Endometrium (tissue), 2 donors: Measurements from ENCODE around the gene GNB1L.

Experiments used
- FAIRE-seq: peaks from 2 replicates; lab custom pipeline; 2012; peaks lifted over from hg19 to GRCh38; lab: Jason Lieb, UNC
- donor health status: control.
- donor health status: control.

The GNB1L gene

DNA sequence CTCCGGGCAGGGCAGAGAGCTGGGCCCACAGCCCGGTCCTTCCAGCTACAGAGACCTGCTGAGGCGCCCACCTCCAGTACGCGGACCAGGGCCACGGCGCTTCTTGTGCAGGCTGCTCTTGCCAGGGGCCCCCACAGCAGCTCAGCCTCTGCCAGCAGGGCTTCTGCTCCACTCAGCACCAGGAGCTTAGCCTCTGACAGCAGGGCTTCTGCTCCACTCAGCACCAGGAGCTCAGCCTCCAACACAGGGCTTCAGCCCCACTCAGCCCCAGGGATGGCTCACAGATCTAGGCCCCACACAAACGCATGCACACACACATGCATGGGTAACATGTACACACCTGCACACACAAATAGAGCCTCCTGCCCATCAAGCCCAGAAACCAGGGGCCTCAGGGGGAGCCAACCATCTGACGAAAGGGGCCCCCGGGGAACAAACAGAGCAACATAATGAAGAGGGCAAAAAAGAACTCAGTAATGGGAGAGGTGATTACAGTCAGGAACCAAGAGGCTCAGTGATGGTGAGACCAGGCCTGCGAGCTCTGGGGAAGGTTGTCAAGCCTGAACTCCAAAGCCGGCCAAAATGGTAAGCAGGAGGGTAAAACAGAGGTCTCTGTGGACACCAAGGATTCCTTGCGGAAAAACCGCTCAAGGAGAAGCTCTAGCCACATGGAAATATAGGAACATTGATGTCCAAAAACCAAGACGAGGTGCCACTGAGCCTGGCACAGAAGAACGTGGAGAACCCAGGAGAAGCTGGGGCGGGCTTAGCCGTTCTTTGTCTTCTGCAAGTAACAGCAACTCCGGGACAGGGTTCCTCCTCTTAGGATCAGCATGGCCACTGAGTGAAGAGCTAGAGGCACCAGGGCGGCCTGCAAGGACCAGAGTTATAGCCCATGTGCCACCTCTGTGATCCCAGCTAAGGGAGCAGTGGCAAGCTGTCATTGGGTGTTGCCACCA, 46.5 kb downstream of the GNB1L start:
- FAIRE-seq = no peak

DNA sequence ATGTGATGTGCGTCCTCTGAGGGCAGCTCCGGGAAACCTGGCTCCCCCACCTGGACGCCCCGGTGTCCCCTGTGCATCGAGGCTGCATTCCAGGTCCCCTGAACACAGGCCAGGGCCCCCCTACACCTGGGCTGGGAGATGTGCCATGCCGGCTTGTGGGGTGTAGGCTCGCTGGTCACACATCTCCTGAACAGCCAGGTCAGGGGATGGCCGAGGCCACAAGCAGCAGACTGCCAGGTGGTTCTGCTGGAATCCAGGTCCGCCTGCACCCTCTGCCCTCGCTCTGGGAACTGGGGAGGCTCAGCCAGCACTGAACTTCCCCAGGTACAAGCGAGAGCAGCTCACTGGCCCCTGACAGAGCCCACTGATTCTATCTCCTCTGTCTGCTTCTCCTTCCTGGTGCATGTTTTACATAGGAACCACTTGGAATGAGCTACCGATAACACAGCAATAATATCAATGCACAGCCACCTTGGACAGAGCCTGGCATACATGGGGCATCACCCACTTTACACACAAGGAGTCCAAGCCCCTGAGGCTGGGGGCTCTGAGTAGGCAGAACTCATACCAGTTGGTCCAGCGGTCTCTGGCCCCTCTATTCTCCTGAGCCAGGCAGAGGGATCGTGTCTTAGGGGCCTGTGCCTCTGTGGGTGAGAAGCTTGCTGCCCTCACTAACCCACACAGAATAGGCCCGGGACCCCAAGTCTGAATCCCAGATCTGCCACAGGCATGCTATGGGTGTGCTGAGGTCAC, 47.3 kb downstream of the GNB1L start:
- no peak for FAIRE-seq

DNA sequence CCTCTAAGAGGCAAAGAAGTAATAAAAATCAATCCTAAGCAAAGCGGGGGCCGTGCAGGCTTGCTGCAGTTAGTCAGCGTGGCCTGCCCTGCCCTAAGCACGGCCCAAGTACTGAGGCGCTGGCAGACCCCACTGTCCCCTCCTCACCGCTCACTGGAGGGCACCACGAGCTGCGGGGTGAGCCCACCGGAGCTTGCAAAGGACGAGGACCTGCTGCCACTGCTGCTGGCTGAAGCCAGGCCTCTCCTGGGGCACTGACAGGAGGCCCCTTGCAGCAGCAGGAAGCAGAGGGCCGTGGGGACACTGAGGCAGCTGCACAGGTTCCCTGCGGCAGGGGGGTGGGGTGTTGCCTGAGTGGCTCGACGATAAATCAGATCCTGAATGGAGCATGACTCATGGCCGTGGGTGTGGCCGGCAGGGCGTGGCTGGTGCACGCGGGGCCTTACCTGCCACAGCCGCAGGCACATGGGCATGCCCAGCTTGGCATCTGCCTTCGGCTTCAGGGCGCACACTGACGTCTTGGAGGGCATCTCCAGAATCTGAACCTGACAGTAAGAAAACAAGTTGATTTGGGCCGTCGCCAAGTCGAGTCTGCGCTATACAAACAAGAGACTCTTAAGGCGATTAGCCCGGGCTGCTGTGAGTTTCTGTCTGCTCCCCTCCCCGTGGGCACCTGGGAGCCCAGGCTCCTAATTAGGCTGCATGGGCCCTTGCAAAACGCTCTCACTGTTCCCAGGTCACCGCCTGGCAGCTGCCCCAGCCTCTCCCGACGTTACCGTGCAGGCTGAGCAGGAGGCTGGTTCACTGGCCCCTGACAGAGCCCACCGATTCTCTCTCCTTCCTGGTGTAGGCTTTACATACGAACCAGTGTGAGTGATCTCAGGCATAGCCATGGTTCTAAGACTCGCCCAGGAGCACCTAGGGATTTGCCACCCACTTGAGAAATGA, 48.2 kb downstream of the GNB1L start:
- no peak for FAIRE-seq

DNA sequence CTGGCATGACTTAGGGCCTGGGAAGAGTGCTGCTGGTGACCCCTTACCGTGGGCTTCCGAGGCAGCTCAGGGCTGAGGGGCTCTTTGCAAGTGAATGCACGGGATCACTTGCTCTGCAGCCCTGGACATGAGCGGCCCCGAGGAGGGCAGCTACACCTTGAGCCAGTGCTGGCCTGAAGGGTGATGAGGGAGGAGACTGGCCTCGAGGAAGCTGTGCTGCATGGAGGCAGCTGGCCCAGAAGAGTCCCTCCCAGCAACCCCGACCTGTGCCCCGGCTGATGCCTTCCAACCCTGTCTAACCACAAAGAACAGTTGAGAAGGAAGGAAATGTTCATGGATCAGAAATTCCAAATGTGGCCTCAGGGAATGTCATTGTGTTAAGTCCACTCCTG, 48.9 kb downstream of the GNB1L start:
- FAIRE-seq = no peak

DNA sequence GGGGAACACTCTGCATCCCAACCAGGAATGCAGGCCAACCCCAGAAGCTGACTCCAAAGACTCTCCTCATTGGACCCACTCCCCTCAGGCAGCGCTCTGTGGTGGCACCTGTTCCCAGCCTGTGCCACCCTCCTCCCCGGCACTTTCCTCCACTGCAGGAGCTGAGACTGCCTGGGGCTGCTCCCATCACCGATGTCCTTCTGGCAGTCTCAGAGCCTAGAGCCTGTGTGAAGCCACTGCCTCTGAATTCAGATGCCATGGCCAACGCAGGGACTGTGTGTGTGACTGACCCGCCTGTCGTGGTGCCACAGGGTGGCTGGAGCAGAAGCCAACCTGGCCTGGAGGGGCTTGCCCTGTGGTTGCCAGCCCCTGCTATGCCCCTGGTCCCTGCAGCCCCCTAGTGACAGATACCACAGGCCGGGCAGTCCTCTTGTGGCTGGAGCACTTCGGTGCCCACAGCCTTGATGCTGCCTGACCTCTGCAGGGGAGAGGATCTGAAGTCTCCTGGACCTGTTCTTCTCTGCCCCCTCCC, 50.9 kb downstream of the GNB1L start:
- no peak for FAIRE-seq

DNA sequence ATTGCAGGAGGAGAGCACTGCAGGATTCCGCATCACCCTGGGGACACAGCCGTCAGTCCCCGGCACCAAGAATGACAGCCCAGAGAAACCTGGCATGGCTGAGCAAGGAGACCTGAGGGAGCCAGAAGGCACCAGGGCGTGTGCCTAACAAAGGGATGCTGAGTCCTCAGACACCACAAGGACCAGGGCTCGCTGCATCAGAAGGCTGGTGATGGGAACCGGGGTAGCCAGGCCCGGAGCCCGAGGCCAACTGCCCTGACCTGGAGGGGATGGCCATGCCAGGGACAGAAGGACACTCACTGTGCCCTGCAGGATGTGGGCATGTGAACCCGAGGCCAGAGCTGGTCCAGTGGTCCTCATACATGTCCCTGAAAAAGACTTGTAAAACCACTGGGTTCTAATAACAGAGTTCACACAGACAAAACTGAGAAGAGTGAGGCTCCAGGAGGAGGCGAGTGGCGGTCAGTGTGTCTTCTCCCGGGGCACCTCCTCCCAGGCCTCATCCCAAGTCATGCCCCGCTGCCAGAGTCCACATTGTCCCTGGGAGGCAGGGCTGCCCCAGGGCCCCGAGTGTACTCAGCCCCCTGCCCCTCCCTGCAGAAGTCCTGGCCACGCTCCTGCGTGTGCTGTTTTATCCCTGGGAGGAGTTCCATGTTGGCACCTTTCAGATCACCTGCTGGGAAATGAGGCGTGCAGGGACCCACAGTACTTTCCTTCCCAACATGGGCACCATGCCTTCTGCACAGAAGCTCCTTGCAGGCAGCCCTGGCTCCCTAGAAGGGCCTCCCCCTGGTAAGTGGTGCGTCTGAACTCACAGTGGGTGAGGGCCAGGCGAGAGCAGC, 51.6 kb downstream of the GNB1L start:
- no peak for FAIRE-seq

DNA sequence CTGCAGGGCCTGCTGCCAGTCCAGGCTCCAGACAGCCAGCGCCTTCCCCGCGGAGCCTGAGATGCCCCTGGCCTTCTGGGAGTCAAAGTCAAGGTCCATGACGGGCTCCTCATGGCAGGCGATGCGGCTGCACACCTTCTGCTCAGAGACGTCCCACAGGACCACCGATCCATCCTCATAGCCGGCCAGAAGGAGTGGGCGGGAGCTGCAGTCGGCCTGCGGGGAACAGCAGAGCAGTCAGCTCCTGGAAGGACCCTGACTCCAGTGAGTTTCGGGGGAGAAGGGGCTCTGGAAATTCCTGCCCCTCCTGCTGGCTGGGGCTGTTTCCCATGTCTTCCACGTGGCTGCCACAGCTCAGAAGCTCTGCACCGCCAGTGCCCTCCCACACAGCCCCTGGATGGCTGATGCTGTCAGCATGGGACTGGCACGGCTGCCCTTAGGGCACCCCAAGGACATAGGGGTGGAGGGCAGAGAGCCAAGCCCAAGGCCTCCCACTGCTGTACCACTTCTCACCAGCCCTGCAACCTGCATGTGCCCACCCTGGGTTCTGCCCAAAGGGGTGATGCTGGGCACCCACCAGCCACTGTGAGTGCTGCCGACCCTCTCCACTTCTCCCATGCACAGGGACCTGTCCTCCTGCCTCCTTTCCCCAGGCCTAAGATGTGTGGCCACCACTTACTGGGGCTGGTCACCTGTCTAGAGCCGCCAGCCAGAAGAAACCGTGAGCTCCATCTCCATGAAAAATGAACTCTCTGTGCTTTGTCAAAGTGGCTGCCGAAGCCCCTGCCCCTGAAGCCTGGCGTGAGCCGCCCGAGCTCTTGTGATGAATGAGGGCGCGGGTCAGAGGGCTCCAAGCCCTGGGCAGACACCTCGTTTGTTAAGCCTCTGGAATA, 52.4 kb downstream of the GNB1L start:
- FAIRE-seq = no peak

DNA sequence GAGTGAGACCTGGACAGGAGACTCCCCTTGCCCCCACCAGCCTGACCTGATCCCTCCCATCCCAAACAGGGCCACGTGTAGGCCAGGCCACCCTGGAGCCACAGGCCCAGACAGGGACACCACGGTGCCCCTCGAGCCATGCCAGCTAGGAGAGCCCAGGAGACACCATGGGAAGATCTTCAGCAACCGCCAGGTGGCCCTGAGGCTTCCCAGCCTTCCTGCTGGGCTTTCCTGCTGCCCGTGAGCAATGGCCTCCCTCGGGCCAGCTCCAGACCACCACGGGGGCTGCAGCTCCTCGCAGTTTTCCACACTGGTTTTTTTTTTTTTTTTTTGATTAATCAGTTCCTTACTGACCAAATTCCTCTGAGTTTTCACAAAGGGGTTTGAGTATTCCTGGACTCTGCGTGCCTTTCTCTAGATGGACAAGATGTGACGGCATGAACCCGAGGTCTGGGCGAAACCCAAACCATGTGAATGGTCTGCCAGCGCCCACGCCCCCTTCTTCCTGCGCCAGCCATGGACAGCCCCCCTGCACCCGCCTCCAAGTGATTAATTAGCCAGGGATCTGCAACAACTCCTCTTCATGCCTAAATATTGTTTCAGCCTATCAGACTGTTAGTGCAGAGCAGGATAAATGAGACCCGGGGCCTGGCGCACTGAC, 53.2 kb downstream of the GNB1L start:
- no peak for FAIRE-seq

DNA sequence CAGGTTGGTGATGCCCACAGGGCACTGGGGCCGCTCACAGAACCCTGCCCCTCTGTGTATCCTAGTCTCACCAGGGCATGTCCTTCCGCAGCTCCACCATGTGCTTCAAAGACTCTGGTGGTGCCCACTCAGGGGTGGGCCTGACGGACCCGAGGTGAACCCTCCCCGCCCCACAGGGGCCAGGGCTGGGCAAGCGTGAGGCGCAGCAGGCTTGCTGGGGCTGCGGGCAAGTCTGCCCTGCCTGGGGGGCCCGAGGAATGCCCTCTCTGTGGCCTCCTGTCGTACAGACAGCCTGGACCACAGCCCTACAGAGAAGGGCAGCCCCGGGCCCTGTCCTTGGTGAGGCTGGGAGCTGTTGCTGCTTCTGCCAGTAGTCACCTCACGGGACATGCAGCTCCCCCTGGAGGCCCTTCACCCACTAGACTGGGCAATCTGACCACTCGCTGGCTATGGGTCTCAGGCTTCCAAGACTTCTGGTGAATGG, 53.9 kb downstream of the GNB1L start:
- FAIRE-seq = no peak

DNA sequence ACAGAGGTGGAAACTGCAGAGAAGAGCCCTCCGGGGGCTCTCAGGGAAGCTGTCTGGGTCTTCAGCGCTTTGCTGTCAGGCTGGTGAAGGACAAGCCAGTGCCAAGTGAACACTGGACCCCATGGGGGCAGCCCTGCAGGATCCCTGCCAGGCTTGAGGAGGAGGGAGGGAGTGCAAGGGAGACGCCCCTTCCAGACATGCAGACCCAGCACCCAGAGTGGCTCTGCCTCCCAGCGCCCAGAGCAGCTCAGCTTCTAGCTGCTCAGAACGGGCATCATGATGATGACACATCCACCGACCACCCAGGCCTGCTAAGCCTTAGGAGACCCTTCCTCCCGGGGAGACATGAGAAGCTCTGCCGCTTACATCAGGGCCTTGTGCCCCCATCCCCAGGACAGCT, 54.4 kb downstream of the GNB1L start:
- no peak for FAIRE-seq

DNA sequence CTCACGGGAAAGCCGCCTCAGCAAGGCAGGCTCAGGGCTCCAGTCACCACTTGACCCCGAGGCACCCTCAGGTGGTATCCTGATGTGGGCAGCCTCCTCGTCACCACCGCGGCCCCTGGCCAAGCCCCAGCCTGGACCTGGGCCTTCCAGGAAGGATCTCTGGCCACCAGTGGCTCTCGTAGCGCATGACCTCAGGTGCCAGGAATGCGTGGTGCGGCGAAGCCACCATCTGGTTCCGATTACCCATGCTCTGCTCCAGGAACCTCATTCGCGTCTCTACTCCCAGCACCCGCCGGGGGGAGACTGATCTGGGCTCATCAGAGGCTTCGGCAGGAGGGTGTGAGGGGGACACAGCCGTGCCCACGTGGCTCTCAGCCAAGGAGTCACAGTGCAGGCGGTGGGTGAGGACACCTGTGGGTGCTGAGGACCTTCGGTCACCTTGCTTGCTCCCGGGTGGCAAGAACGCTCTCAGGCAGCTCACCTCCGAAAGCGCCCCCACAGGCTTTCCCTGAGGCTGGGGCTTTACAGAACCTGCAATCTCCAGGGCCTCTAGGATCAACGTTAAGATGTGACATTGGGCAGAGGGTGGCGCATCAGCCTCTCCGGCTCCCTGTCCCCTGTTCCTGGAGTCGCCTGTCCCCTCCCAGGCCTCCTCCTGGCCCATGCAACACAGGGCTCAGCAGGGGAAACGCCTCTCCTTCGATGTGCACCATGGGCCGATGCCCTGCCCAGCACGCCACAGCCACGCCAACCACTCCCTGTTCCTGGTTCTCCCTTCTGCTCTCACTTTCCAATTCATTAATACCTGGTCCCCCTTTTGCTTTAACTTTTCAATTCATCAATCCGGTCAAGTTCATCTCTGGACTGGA, 55.1 kb downstream of the GNB1L start:
- FAIRE-seq = no peak

DNA sequence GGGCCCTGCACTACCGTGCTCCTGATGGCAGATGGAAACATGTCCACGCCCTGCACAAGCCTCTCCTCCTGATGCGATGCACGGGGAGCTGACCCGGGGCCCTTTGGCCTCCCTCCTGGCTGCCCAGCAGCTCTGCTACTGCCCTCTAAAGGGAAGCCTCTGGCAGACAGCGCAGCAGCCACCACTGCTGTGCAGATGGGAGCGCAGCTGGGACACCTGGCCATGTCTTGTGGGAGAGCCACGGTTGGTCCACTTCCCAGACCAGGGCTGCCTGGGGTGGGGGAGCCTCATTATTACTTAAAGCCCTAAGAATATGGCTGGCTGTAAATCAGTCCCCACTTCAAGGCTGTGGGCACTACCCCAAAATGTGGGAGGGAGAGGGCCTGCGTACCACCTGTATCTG, 55.8 kb downstream of the GNB1L start:
- no peak for FAIRE-seq

DNA sequence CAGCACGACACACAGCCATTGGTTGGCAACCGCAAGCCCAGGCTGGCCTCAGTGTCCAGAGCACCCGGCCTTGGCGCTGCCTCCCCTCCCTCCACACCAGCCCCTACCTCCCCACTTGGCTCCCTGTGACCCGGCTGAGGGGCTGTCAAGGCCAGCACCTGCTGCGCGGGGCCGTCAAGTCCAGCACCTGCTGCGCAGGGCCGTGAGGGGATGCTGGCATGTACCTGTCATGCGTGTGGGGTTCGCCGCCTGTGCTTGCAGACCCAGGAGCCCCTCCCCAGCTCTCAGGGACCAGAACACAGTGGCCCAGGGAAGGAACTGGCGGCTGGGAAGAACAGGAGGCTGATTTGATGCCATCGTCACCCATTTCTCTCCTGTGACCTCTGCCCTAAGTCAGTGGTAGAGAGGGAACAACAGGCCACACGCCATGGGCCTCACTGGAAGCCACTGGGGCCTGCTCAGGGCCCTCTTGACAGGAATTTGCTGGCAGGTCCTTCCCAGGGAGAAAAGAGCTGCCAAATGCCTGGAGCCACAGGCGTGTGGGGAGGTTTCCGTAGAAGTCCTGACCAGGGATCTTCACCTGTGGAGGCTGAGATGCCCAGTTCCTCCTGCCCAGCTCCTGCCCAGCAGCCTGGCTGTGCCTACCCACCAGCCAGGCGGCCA, 56.5 kb downstream of the GNB1L start:
- no peak for FAIRE-seq

DNA sequence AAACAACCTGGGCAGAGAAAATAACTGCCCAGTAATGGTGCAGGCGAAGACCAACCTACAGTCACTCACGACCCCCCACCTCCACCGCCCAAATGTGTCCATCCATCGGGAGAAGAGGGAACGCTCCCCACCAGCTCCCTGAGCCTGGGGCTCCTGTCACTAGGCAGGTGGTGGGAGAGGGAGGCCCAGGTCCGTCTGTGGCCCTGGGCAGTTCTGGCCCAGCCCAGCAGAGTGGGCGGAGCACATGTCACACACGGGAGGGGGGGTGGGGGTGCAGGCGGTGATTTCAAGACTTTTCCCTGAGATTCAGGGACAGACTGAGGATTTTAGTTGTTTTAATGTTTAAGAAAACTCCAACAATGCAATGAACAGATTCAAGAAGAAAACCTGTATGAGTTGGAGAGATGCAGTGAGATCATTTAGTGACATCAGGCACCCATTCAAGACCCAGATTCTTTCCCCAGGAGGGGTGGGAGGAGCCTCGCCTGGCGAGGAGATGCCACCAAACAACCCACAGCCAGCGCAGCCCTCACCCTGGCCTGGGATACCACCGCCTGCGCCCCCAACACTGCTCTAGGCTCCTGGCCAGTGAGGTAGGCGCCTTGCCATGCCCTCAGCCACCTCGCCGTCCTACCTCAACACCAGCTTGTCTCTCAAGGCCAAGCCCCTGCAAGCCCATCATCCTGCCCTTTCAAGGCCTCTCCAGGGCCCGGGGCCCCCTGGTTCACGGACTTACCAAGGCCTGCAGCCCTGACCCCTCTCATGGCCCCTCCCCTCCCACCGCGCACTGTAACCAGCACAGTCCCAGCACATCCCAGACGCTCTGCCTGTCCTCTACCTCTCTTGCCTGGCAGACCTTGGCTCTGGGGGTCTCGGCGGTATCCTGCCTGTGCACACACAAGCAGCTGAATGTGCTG, 57.3 kb downstream of the GNB1L start:
- FAIRE-seq = no peak

DNA sequence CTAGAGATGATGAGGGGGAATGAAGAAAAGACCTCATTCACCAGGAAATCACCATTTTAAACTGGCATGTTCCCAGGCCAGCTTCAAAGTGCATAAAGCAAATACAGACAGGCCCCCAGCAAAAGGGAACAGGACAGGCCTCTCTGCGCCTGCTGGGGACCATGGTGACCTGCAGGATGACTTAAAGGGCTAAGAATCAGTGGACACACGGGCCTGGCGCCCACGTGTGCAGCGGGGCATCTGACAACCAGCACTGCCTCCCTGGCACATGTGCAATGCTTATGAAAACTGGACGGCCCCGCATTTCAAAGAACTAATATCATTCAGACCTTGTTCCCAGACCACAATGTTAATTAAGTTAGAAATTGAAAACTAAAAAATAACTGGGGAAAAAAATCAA, 58.5 kb downstream of the GNB1L start:
- no peak for FAIRE-seq

DNA sequence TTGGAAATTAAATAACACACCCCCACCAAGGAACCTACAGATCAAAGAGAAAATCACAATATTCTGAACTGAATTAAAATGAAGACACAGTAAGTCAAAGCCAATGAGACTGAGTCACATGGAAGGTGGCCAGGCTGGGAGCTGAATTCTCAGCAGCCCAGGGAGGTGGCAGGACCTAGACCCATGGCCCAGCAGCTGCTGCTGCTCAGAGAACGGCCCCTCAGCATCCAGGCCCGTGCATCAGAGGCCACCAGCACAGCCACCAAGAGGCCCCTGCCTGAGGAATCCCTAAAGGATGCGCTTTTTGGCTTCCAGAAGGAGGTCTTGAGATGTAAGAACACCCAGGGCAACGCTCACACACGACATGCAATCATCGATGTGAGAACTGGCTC, 59.1 kb downstream of the GNB1L start:
- no peak for FAIRE-seq
